MM.1S (cell line): ENCODE data around the gene CPLX1.

Experiments
- CTCF ChIP-seq: fragments of 300-600 bp; sonication (generic); IDR thresholded peaks from 2 replicates; pipeline ENCODE4 v1.5.1; 2016; ENCODE audit warnings: antibody characterized with exemption, low read length, mixed read lengths
- EZH2 ChIP-seq: fragments of 300-600 bp; sonication (generic); optimal IDR thresholded peaks from 2 replicates; pipeline ENCODE3; 2017; ENCODE audit warnings: low read depth, mild to moderate bottlenecking, antibody characterized with exemption, low read length, mixed read lengths
- EZH2phosphoT487 ChIP-seq: fragments of 300-600 bp; sonication (generic); IDR thresholded peaks from 2 replicates; pipeline ENCODE4 v1.6.1; 2018; ENCODE audit warnings: antibody characterized with exemption, low read length

- TF ChIP-seq EZH2 = no peak
- no peak for TF ChIP-seq CTCF
- TF ChIP-seq EZH2phosphoT487 = no peak
Measured at GRCh38 chr4:797066-797465, 28.9 kb downstream of the CPLX1 start.
